HK-2 (cell line): ENCODE results near the gene ATG7.
A peak's percentile ranks its signal among the peaks of the same experiment; 100 is the strongest.

Experiments used
- DNase-seq: peaks from one replicate; pipeline ENCODE4 v3.0.0-alpha.2; 2018; ENCODE audit not compliant: unreplicated experiment

The ATG7 gene

DNA sequence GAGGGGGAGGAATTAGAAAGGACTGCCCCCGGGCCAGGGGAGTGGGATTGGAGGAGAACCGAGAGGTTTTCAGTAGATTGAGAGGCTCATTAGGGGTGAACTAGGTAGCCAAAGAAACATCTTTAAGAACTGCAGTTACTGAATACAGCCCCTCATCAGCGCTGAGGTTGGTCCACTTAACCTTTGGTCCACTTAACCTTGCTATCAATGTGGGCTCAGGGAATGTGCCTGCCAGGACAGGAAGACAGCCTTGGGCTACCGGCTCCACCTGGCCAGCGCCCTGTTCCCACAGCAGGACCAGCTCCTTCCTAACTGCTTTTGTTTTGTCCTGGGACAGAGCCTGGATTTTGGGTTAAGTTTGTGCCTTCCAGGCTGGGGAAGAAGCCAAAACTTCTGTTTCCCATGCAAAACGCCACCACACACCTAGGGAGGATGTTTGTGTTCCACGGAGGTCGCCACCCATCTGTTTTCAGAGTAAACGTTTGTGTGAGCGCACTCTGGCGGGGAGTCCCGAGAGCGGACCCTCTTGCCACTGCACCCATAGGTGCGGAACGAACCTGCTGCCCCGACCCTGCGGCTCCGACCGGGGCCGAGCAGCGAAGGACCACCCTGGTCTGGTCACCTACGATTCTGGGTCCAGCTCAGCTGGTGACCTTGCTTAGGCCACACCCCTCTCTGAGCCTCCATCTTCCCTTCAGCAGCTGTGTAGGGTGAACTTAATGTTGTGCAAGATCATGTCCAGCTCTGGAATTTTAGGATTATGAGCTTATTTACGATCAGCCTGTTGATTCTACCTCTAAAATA, 264.1 kb downstream of the ATG7 start:
- DNase-seq: no peak

DNA sequence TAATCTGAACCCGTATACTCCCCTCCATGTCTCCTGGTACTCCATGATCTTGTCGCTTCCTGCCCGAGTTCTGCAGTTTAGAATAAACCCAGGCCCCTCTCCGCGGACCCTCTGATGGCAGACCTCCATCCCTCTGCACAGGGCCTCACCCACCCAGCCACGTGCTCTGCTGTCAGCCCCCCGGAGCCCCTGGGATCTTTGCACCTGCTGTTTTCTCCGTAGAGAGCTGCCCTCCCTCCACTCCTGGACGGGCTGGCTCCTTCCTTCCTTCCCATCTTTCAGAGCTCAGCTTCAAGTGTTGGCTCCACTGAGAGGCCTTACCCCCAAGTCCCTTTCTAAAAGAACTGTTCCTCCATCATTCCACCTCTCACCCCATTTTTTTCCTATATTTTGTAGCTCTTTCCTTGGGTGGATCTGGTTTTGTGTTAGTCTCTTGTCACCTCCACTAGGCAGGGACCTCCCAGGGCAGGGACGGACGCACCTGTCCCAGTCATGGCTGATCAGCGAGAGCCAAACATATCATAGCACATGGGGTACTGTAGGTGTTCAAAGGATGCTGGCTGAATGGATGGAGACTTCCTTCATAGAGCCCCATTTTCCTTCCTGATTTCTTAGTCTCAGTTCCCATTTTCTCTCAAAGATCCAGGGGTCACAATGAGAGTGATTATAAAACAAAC, 264.9 kb downstream of the ATG7 start:
- DNase-seq: no peak

DNA sequence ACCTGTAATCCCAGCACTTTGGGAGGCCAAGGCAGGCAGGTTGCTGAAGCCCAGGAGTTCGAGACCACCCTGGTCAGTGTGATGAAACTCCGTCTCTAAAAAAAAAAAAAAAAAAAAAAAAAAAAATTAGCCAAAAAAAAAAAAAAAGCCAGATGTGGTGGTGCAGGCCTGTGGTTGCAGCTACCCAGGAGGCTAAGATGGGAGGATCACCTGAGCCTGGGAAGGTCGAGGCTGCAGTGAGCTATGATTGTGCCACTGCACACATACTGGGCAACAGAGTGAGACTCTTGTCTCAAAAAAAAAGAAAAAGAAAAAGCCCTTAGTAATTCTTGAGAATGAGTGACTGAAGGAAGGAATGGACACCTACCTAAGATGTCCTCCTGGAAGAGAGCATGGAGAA, 266.4 kb downstream of the ATG7 start:
- DNase-seq: no peak

DNA sequence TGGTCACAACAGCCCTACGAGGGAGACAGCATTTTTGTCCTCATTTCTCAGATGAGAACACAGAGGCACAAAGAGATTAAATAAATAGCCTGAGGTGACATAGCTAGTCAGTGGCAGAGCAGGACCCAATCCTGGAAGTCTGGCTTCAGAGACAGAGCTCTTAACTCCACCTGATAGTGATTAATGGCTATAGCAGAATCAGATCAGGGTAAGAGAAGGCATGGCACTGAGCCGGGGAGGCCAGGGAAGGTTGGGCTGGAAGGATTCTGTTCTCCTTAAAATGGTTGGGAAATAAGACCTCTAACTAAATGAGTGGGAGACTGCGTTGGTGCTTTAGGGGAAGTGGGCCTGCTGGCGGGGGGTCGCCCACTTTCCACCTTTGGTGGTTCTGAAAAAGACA, 267.0 kb downstream of the ATG7 start:
- DNase-seq: no peak

DNA sequence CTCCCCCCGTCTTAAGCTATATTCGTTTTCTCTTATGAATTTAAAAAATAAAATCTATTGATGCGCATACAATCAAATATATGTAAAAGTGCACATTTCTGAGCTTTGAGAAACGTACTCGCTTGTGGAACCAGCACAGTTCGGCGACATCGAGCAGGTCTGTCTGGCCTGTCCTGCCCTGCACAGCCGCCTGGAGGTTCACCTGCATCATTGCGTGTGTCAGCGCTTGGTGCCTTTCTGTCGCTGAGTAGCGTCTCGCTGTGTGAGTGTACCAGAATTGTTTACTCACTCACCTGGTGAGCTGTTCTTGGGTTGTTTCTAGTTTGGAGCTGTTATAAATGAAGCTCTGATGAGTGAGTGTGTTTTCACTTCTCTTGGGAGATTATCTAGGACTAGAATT, 267.5 kb downstream of the ATG7 start:
- no peak for DNase-seq

DNA sequence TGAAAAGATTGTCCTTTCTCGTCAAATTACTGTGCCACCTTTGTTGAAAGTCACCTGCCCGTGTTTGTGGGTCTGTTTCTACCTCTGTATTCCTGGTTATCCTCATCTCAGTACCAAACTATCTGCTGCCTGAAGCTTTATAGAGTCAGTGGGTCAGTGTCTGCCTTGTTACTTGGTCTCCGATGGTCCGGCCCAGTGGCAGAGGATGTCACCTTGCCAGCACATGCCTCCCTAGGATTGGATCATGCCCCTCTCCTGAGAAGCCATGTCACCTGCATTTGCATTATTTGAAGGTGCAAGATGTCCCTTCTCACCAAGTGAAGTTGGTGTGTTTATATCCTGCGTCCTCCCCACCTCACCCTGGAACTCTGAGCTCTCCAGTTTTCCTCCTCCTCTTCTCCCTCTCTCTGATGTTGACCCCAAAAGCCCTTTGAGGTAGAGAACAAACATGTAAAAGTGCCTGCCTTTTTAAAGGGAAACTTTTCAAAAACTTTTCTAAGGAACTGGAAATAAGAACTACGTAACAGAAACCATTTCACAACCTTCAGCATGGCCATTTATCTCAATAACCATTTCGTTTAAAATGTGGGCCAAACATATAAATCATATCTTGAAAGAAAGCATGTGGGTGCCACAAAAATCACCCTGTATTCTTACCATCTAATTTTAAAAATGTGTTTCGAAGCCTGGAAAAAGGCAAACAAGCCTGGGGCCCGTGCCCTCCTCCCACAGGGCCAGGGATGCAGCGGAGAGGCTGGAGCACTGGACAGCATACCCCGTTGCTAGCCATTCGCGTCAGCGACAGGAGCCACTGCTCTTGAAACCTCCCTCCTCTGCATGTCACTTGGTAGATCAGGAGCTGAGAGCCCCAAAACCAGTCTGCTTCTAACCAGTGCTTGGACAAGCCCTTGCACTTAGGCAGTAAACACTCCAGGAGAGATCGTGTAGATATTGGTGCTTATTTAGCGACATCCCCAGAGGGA, 269.4 kb downstream of the ATG7 start:
- no peak for DNase-seq

DNA sequence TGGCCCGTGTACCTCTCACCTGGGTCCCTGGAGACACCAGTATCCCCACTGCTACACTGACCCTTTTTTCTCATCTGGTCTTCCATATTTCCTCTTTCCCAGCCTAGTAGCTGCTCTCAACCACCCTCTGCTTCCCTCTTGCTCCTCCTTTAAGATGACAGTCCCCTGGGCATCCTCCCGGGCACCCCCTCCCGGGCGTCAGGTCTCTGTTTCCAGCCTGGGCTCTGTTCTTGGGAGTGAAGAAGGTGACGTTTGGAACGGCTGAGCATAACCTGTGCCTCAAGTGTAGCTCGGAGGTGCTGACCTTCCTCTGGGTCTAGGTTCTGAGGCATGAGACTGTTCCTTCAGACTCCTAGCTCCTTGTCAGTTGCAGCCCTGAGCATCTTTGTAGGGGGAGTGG, 270.4 kb downstream of the ATG7 start:
- DNase-seq: no peak

DNA sequence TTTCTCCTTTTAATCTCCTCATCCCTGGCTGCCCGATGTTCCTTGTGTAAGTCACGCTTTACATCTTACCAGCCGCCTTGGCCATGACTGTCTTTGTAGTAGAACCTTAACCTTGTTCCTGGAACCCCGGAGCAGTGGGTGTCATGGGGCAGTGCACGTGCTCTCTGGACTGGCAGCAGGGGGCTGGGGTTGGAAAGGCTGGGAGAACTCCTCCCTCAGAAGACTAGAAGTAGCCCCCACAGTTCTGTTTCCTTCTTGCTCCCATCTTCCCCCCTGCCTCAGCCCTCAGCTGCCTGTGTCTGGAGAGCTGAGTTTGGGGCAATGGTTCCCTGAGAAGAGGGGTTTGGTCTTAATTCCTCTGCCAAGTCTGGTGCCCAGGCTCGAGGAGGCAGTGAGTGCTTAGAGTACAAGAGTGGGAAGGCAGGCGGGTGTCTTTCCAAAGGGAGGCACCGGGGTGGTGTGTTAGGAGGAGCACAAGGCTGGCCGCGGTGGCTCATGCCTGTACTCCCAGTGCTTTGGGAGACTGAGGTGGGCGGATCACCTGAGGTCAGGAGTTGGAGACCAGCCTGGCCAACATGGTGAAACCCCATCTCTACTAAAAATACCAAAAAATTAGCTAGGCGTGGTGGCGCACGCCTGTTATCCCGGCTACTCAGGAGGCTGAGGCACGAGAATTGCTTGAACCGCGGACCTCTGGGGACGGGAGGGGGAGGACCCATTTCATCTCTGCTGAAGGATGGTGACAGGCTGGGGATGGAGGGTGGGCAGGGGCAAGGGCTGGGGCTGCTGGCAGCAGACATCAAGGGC, 271.1 kb downstream of the ATG7 start:
- no peak for DNase-seq

DNA sequence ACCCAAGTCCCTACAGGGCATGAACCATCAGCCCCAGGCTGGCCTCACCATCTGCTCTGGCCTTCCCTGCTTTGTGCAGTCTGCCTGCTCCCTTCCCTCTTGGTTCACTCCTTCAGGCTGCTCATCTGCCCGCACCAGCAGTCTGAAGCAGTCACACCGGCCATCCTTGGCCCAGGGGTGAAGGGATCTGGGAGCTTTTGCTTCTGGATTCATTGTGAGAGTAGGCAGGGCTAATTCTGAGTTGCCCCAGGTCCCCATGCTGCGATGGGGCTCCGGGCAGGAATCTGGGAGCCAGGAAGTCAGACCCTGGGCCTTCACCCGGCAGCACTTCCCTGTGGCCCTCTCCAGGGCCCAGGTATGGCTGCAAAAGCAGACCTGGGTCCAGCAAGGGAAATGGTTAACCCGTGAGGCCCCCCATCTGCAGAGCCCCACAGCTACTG, 271.8 kb downstream of the ATG7 start:
- DNase-seq: no peak

DNA sequence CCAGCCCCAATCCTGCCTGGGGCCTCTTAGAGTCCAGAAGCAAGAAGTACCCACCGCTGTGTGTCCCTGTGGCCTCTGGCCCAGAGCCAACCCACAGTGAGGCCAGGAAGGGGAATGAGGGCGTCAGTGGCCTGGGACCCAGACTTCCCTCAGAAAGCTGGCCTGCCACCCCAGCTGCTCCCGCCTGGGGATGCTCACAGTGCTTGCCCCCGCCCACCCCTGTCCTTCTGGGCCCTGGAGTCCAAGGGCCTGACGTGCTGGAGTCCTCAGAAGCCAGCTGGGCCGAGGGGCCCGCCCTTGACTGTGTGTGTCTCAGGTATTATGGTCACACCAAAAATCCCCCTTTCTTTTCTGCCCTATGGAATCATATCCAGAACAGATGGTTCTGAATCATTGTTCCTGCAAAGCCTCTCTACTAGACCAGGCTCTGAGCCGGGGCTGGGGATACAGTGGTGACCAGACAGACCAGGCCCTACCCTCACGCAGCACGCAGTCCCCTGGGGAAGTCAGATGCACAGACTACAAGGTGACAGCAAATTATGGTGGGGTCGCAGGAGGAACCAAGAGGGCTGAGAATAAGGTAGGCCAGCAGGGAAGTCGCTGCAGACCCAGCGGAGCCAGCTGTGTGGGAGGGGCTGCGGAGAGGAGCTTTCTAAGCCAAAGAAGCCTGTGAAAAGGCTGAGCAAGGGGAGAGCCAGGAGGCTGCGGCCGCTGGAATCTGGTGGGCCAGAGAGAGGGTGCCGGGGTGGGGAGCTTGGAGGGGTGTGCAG, 272.4 kb downstream of the ATG7 start:
- peak; percentile 31 for DNase-seq

DNA sequence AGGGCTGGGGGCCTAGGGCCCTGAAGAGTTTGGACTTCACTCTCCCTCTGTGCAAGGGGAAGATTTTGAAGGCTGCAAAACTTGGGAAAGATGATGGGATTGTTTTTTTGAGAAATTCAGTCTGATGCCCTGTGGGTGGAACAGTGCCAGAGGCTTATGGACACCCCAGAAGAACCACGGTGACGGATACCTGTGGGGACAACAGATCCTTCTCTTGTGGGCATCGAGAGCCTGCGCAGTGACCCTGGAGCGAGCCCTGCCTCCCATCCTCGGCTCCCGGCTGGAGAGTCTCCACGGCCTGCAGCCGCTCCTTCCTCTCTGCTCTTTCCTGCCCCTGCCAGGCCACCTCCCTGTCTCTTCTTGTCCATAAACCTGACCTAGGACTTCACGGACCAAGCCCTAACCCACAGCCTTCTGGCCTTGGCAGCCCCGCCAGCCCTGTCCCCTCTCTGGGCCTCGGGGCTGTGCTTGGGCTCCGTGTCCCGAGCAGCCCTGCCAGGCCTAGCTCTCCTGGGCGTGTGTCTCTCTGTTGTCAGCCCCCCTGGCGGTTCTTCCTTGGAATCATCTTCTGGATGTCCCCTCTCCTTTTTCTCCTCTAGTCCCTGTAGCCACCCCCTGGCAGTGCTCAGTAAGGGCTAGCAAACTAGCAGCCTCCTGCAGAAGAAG, 273.1 kb downstream of the ATG7 start:
- no peak for DNase-seq

DNA sequence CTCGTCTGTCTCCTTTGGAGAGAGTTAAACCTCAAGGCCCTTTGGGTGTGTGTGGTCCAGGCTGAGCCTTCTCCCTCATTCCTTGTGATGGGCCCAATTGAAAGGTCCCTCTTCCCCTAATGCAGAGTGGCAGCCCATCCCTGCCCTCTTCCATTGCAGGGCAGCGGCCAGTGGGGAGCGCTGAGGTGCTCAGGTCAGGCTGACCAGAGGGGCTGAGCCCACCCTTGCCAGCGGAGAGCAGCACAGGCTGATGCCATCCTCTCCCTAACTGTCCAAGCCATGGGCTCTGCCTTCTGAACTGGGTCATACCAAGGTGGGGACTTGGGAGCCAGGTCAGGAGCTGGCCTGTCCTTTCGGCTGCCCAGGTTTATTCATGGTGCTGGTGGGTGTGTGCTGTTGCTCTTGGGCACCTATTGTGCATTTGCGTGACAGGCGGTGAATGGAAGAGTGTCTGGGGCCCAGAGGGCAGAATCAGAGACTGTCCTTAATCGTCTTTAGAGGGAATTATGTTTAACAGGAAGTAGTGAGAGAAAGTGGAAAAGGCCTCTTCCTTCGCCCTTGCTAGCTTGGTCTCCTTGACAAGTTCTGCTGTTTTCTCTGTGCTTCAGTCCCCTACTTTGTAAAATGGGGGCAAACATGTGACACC, 274.6 kb downstream of the ATG7 start:
- no peak for DNase-seq

DNA sequence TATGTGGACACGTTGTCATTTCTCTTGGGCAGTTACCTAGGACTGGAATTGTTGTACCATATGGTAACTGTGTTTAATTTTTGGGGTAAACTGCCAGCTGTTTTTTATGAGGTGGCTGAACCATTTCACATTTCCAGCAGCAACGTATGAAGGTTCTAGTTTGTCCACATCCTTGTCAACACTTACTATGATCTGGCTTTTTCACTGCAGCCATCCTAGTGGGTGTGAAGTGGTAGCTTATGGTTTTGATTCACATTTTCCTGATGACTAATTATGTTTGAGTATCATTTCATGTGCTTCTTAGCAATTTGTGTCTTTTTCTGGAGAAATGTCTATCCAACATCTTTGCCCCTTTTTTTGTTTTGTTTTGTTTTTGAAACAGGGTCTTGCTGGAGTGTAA, 275.3 kb downstream of the ATG7 start:
- DNase-seq: no peak

DNA sequence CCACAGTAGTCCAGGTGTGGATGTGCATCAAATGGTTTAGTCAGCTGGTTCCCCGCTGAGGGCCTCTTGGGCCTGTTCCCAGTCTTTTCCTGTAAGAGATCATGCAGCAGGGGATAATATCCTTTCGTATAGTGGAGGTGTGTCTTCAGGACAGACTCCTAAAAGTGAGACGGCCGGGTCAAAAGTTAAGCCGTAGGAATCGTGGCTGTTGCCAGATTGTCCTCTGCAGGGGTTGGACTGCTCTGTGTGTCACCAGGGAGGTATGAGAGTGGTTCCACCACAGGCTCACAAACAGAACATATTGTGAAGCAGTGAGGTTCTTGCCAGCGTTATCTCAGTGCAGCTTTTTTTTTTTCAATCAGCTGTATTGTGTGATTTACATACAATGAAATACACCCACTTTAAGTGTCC, 276.5 kb downstream of the ATG7 start:
- peak; percentile 44 for DNase-seq

DNA sequence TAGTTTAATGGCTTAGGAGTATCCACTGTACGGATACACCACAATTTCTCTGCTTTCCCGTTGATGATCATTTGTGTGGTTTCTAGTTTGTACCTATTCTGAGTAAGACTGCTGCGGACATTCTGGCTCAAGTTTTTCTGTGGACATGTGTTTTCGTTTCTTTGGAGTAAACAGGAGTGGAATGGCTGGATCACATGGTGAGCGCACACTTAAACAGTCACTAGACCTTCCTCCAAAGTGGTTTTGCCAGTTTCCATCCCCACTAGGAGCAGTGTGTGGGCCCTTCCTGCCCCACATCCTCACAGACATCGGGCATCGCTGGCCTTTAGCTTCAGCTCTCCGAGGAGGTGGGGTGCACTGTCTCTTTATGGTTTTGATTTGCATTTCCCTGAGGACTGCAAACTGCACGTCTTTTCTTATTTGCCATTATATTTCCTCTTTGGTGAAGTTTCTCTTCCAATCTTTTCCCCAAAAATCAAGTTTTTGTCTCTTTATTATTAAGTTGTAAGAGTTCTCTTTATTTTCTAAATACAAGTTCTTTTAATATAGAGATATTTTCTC, 277.5 kb downstream of the ATG7 start:
- no peak for DNase-seq

DNA sequence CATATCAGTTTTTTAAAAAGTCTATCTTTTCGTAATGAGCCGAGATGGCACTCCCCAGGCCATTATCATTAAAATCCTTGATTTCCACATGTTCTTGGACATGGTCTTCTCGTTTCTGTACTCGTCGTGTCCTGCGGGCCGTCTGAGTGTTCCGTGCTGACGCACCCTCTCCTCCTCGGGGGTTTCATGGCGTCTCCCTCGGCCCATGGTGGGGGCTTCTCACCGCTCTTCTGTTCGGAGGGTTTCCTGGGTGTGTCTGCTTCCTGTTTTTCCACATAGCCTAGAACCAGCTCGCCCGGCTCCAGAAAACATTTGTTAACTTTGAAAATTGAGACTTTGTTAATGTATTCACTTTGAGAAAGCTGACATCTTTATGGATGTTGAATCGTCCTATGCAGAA, 278.8 kb downstream of the ATG7 start:
- no peak for DNase-seq

DNA sequence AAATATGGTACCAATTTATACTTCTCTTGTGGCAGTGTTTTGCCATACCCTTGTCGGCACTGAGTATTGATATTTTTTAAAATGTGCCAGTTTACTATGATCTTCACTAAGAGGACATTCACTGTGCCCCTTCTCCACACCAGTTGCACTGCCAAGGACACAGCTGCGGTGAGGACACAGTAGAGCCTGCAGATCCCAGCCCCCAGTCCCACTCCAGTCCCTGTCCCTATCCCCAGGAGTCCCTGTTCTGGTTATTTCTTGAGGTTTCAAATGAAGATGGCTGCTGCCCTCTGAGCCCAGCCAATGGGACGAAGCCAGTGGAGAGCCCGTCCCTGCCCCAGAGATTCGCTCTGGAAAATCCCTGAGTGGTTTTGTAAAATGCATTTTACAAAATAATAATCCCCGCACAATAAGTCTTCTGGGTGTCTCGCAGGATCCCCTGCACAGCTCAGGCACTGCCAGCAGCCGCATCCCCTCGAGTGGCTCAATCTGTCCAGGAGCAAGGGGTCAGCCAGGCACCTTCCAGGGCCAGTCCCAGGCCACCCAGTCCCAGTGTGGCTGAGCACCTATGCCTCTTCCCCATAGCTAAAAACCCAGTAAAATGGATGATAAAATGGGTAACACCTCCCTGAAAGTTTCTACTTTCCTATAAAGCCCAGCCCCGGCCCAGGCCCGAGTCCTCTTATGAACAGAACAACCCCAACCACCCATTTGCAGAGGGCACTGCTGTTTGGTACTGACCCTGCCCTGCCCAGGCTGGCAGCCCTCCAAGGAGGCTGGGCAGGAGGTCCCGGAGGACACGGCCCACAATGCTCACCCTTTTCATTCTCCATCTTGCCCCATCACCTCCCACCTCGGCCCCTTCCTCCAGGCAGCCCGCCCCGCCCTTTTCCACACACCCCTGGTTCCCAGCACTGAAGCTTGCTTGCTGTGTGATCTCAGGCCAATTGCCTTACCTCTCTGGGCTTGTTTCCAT, 280.4 kb downstream of the ATG7 start:
- no peak for DNase-seq
